Hepatocyte (in vitro differentiated cells): Measurements from ENCODE around the gene FBXO36. TPM values are rescaled to one million over a fixed set of nuclear protein-coding genes. Genes with fewer than 3 reads are reported as not detected.

ENCODE experiments used
- DNase-seq: peaks from one replicate; pipeline ENCODE4 v3.0.0-alpha.2; 2016; ENCODE audit warnings: low spot score
- H2AFZ ChIP-seq: fragments of 200-600 bp; sonication (generic); 2 replicates; pipeline ENCODE4 v1.6.0; 2016; ENCODE audit warnings: antibody characterized with exemption, mild to moderate bottlenecking
- H3K27ac ChIP-seq: fragments of 200-600 bp; sonication (generic); 2 replicates; pipeline ENCODE4 v1.5.1; 2016; ENCODE audit warnings: mild to moderate bottlenecking
- H3K27me3 ChIP-seq: fragments of 200-600 bp; sonication (generic); 2 replicates; pipeline ENCODE4 v1.6.1; 2016
- H3K36me3 ChIP-seq: fragments of 200-600 bp; sonication (generic); replicated peaks from 2 replicates; pipeline ENCODE4 v1.5.1; 2016; ENCODE audit warnings: low read depth; ENCODE audit not compliant: insufficient read depth
- H3K4me1 ChIP-seq: fragments of 200-600 bp; sonication (generic); 2 replicates; pipeline ENCODE4 v1.5.1; 2016; ENCODE audit warnings: mild to moderate bottlenecking, moderate library complexity; ENCODE audit not compliant: insufficient read depth
- H3K4me2 ChIP-seq: fragments of 200-600 bp; sonication (generic); 2 replicates; pipeline ENCODE4 v1.6.0; 2016
- H3K4me3 ChIP-seq: fragments of 200-600 bp; sonication (generic); 2 replicates; pipeline ENCODE4 v1.5.1; 2016; ENCODE audit warnings: mild to moderate bottlenecking
- H3K79me2 ChIP-seq: fragments of 200-600 bp; sonication (generic); 2 replicates; pipeline ENCODE4 v1.6.0; 2017; ENCODE audit warnings: mild to moderate bottlenecking
- H3K9me2 ChIP-seq: fragments of 200-600 bp; sonication (generic); replicated peaks from 2 replicates; pipeline ENCODE4 v1.6.0; 2017; ENCODE audit warnings: mild to moderate bottlenecking; ENCODE audit not compliant: insufficient read depth
- H3K9me3 ChIP-seq: fragments of 200-600 bp; sonication (generic); 2 replicates; pipeline ENCODE4 v1.5.1; 2016; ENCODE audit warnings: low read depth, mild to moderate bottlenecking
- H4K20me1 ChIP-seq: fragments of 200-600 bp; sonication (generic); 2 replicates; pipeline ENCODE4 v1.6.0; 2016; ENCODE audit warnings: mild to moderate bottlenecking; ENCODE audit not compliant: insufficient read depth, poor library complexity, severe bottlenecking
- CTCF ChIP-seq: fragments of 200-600 bp; sonication (generic); IDR thresholded peaks from 2 replicates; pipeline ENCODE4 v1.5.1; 2016; ENCODE audit warnings: antibody characterized with exemption, mild to moderate bottlenecking; ENCODE audit not compliant: poor library complexity
- EZH2 ChIP-seq: fragments of 200-600 bp; sonication (generic); IDR thresholded peaks from 2 replicates; pipeline ENCODE4 v1.6.1; 2016; ENCODE audit warnings: antibody characterized with exemption, mild to moderate bottlenecking, borderline replicate concordance
- EZH2phosphoT487 ChIP-seq: fragments of 200-600 bp; sonication (generic); IDR thresholded peaks from one replicate; pipeline ENCODE4 v1.6.1; 2018; ENCODE audit warnings: antibody characterized with exemption, mild to moderate bottlenecking, low read depth, moderate library complexity; ENCODE audit not compliant: unreplicated experiment, severe bottlenecking
- WGBS: methylation state at CpG from one replicate; pipeline ENCODE4 v1.1.6; 2016; ENCODE audit warnings: low lambda C conversion rate; ENCODE audit errors: missing lambda C conversion rate; 5-methylcytosine and 5-hydroxymethylcytosine counted together
- polyA plus RNA-seq: library from polyadenylated mRNA; unstranded; fragments of >200 nt; fragmentation: Nextera tagmentation; extraction: Ambion mirVana; gene quantifications from 2 replicates; pipeline ENCODE4 v1.2.1, GENCODE V29; 2016
- total RNA-seq: library from RNA; depleted of rRNA; stranded (reverse); fragments of >200 nt; gene quantifications from 2 replicates; pipeline ENCODE4 v1.2.3, GENCODE V29; 2014

The FBXO36 gene
- total and polyA plus RNA-seq, 2 experiments from 2014 or later: 2.6 to 6.1 TPM

DNA sequence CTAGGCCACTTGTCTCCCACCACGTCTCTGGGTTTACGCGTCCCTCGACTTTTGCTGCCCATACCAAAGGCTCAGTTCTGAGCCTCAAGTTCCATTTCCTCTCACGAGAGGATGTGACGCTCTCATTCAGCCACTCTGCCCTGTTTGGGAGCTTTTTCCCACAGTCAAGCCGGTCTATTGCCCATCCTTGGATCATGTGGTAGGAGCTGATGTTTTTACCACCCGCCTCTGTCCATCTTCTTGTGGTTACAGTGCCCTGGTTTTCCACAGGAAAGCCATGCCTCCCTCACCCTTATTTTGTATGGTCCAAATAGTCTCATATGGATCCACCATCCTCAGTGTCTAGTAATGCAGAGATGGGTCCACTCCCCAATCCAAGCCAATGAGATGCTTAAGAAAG is 20.4 kb downstream of the FBXO36 start:
- no peaks in the 10 kb centered on the region for H3K9me2 ChIP-seq
- no peaks in the 10 kb centered on the region for H3K36me3 ChIP-seq
- no peaks in the 10 kb centered on the region for H4K20me1 ChIP-seq
- 98% methylated on average over 8 of the region's 8 CpGs for WGBS
- H3K4me3 ChIP-seq: no peak overlapping the region
- no peak overlapping the region for H3K27ac ChIP-seq
- no peak for TF ChIP-seq CTCF
- no peak for TF ChIP-seq EZH2phosphoT487
- TF ChIP-seq EZH2: no peak
- H3K9me3 ChIP-seq: no peaks in the 10 kb centered on the region
- H3K79me2 ChIP-seq: no peaks in the 10 kb centered on the region
- H3K4me1 ChIP-seq: no peaks in the 10 kb centered on the region
- H3K27me3 ChIP-seq: no peaks in the 10 kb centered on the region
- H2AFZ ChIP-seq: no peak overlapping the region
- no peak for DNase-seq
- H3K4me2 ChIP-seq: no peak overlapping the region

DNA sequence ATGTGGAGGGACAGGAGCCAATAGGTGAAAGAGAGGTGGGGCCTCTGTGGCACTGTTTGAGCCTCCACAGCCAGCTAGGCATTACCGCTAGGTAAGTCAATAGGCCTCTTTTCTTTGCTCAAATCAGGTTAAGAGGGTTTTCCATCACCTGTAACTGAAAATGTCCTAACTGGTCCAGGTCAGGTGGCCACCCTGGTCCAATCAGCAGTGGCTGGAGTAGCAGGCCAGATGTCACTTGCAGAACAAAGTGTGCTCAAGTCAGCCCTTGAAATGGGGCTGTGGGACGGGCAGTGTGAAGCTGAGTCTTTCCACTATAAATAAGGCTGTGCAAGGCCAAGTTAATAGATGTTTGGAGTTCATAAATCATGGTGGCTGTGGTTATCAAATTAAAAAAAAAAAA is 20.9 kb downstream of the FBXO36 start:
- Histone ChIP-seq H3K36me3 (no peaks in the 10 kb centered on the region), H3K4me3 (no peak overlapping the region), H2AFZ (no peak overlapping the region), H3K4me1 (no peaks in the 10 kb centered on the region), H3K9me2 (no peaks in the 10 kb centered on the region), H4K20me1 (no peaks in the 10 kb centered on the region), H3K79me2 (no peaks in the 10 kb centered on the region), H3K27me3 (no peaks in the 10 kb centered on the region), H3K4me2 (no peak overlapping the region), H3K27ac (no peak overlapping the region), H3K9me3 (no peaks in the 10 kb centered on the region)
- TF ChIP-seq EZH2phosphoT487 (no peak), CTCF (no peak), EZH2 (no peak)
- no peak for DNase-seq
- WGBS: 96% methylated on average over 2 of the region's 2 CpGs

DNA sequence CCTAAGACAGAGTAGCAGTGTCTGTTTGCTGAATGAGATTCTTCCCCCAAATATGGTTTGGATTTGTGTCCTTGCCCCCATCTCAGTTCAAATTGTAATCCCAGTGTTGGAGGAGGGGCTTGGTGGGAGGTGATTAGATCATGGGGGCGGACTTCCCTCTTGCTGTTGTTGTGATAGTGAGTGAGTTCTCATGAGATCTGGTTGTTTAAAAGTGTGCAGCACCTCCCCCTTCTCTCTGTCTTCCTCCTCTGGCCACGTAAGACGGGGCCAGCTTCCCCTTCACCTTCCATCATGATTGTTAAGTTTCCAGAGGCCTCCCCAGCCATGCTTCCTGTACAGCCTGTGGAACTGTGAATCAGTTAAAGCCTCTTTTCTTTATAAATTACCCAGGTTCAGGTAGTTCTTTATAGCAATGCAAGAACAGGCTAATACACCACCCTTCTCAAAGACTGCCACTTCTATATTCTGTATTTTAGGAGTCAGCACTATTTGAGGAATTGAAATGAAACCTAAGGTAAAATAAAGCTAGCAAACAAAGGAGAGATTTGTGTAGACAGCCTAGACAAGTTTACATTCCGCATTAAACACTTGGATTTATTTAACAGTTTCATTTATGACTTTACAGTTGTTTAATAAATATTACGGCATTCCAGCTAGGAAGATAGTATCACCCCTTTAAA is 21.6 kb downstream of the FBXO36 start:
- WGBS: 75% methylated on average over 5 of the region's 5 CpGs
- no peaks in the 10 kb centered on the region for H4K20me1 ChIP-seq
- H3K4me2 ChIP-seq: no peak overlapping the region
- H3K36me3 ChIP-seq: no peaks in the 10 kb centered on the region
- TF ChIP-seq EZH2 (no peak), EZH2phosphoT487 (no peak), CTCF (no peak)
- no peak overlapping the region for H3K4me3 ChIP-seq
- H2AFZ ChIP-seq: no peak overlapping the region
- no peaks in the 10 kb centered on the region for H3K9me3 ChIP-seq
- DNase-seq: no peak
- H3K9me2 ChIP-seq: no peaks in the 10 kb centered on the region
- no peaks in the 10 kb centered on the region for H3K4me1 ChIP-seq
- peak overlapping the region; percentile 13 for H3K27ac ChIP-seq
- no peaks in the 10 kb centered on the region for H3K27me3 ChIP-seq
- no peaks in the 10 kb centered on the region for H3K79me2 ChIP-seq

DNA sequence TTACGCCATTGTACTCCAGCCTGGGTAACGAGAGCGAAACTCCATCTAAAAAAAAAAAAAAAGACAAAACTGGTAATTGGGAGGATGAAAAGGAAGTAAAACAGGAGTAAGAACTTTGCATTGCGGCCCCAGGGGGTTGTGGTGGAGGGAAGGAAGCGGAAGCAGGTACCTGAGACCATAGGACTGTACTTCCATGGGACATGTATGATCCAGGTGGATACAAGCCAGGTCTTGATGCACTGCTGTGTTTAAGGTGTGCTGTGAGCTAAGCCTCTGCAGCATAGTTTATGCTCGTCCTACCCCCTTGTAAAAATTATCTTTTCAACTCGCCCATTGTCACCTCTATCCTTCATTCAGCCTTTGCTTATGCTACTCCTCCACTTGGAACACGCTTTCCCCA is 23.7 kb downstream of the FBXO36 start:
- Histone ChIP-seq H3K4me1 (no peaks in the 10 kb centered on the region), H3K9me3 (no peaks in the 10 kb centered on the region), H3K9me2 (no peaks in the 10 kb centered on the region), H3K27me3 (no peaks in the 10 kb centered on the region), H3K4me2 (no peak overlapping the region), H3K79me2 (no peaks in the 10 kb centered on the region), H3K4me3 (no peak overlapping the region), H4K20me1 (no peaks in the 10 kb centered on the region), H3K27ac (no peak overlapping the region), H3K36me3 (no peaks in the 10 kb centered on the region), H2AFZ (no peak overlapping the region)
- WGBS: 96% methylated on average over 8 of the region's 8 CpGs
- DNase-seq: no peak
- TF ChIP-seq EZH2phosphoT487 (no peak), CTCF (no peak), EZH2 (no peak)
